CD4-positive, CD25-positive, alpha-beta regulatory T cell (primary cell): ENCODE measurements around the gene KAZN. TPM values are rescaled to one million over a fixed set of nuclear protein-coding genes. Genes with fewer than 3 reads are reported as not detected.

ENCODE experiments used
- ATAC-seq, 2 donors: fragments of 150-1000 bp; cut with Tn5 transposase; one replicate each; pipeline ENCODE4 v1.10.0; 2021; ENCODE audit warnings: low read depth in 2 of 2, moderate number of reproducible peaks in 2 of 2, moderate library complexity in 1 of 2
- DNase-seq, 3 donors: peaks; one replicate each; pipeline versions ENCODE4 v3.0.0 to v3.0.0-alpha.2; 2012 to 2022; ENCODE audit warnings: mixed read lengths in 1 of 3
- H3K27ac ChIP-seq: one replicate; pipeline ENCODE4 v1.7.0; 2013; ENCODE audit warnings: mild to moderate bottlenecking, low read length; ENCODE audit not compliant: insufficient read depth, poor library complexity, severe bottlenecking
- H3K27me3 ChIP-seq: one replicate; pipeline ENCODE4 v1.7.0; 2013; ENCODE audit warnings: low read length; ENCODE audit not compliant: control insufficient read depth, insufficient read depth
- H3K36me3 ChIP-seq: one replicate; pipeline ENCODE4 v1.7.0; 2013; ENCODE audit warnings: mild to moderate bottlenecking, low read length, moderate library complexity; ENCODE audit not compliant: control insufficient read depth, insufficient read depth
- H3K4me1 ChIP-seq: 2 replicates; pipeline ENCODE4 v1.7.0; 2013; ENCODE audit warnings: mild to moderate bottlenecking, low read length; ENCODE audit not compliant: insufficient read depth, control insufficient read depth, poor library complexity, severe bottlenecking
- H3K4me3 ChIP-seq: one replicate; pipeline ENCODE4 v1.7.0; 2013; ENCODE audit warnings: low read depth, mild to moderate bottlenecking, low read length, moderate library complexity
- H3K9me3 ChIP-seq, 2 experiments: 1 replicate in 1 of 2; 2 replicates in 1 of 2; pipeline ENCODE4 v1.7.0; 2013; ENCODE audit warnings: low read length in 2 of 2, mild to moderate bottlenecking in 1 of 2, moderate library complexity in 1 of 2; ENCODE audit not compliant: control insufficient read depth in 2 of 2
- H3K27ac Mint-ChIP-seq, 3 donors: one replicate each; pipeline ENCODE4 v1.8.0; 2020 to 2022; ENCODE audit warnings: mild to moderate bottlenecking in 3 of 3, mixed read lengths in 3 of 3, moderate library complexity in 2 of 3
- H3K27me3 Mint-ChIP-seq: one replicate; pipeline ENCODE4 v1.8.0; 2022; ENCODE audit warnings: mild to moderate bottlenecking, mixed read lengths
- H3K36me3 Mint-ChIP-seq: one replicate; pipeline ENCODE4 v1.8.0; 2020; ENCODE audit warnings: mixed read lengths
- H3K4me1 Mint-ChIP-seq, 4 donors: one replicate each; pipeline ENCODE4 v1.8.0; 2020 to 2022; ENCODE audit warnings: mixed read lengths in 4 of 4, mild to moderate bottlenecking in 1 of 4
- H3K4me3 Mint-ChIP-seq, 4 donors: one replicate each; pipeline ENCODE4 v1.8.0; 2020 to 2022; ENCODE audit warnings: mild to moderate bottlenecking in 4 of 4, mixed read lengths in 4 of 4, moderate library complexity in 3 of 4
- H3K9me3 Mint-ChIP-seq, 7 donors: one replicate each; pipeline ENCODE4 v1.8.0; 2020 to 2022; ENCODE audit warnings: mixed read lengths in 7 of 7, mild to moderate bottlenecking in 3 of 7, moderate library complexity in 2 of 7
- polyA plus RNA-seq, 4 donors: library from polyadenylated mRNA; unstranded; fragments of 300-500 nt; fragmentation: Illumina TruSeq; gene quantifications; one replicate each; pipeline ENCODE4 v1.2.3, GENCODE V29; 2021
- total RNA-seq: library from RNA; stranded (reverse); gene quantifications from one replicate; pipeline ENCODE4 v1.2.3, GENCODE V29; 2022

KAZN gene
- total and polyA plus RNA-seq, 5 donors from 2014 or later = not detected

DNA sequence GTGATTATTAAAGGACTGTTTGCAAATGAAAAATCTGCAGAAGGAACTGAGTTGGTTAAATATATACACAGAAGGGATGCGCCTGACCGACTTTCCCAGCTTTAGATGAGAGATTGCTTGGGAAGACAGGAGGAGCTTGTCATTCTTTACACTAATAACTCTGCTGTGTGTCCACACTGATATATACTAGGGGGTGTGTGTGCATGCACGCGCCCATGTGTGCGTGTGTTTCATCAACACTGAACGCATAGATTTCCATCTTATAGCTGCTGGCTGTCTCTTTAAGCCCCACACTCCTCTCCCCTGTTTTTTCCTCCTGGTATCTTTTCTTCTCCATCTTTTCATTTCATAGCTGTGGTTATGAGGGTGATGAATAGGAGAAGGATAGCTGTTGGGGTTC, 6.9 kb upstream of the KAZN start:
- Histone ChIP-seq H3K4me3 (no peak overlapping the region), H3K36me3 (no peaks in the 10 kb centered on the region), H3K27me3 (no peaks in the 10 kb centered on the region), H3K27ac (no peak overlapping the region), H3K9me3 (no peaks in the 10 kb centered on the region), H3K4me1 (no peaks in the 10 kb centered on the region)
- no peak for DNase-seq
- peaks cover 0 to 2% (median 0%) of the 10 kb centered on the region in 4 donors for H3K4me1 Mint-ChIP-seq
- no peak overlapping the region for H3K4me3 Mint-ChIP-seq
- H3K9me3 Mint-ChIP-seq = peaks cover 0 to 6% (median 0%) of the 10 kb centered on the region in 7 donors
- H3K27me3 Mint-ChIP-seq = peaks cover 14% of the 10 kb centered on the region
- no peaks in the 10 kb centered on the region for H3K36me3 Mint-ChIP-seq
- ATAC-seq = no peak
- no peak overlapping the region for H3K27ac Mint-ChIP-seq

DNA sequence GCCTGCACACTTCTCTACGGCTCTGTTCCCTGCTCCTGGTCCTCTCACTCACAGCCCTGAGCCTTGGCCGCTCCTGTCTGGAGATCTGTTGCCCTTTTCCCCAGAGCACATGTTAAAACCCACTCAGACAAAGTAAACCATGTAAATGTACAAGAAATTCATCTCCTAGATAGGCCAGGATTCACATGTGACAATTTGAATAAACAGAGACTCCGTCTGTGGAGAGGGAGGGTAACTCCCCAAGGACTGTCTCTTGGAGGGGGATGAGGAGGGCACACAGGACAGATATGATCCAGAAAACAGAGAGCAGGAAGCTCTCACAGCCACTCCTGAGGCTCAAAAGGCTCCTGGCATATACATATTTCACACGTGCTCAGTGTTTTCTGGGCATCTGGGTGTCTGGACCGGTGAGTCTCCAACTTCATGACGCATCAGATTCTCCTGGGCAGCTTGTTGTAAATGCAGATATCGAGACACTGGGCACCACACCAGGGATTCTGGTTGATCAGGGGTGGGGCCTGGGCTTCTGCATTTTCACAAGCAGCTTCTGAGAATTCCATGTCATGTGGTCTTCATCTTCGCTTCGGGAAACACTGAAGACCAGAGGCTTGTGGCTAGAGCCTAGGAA, 6.4 kb upstream of the KAZN start:
- Mint-ChIP-seq H3K36me3 (no peaks in the 10 kb centered on the region), H3K27me3 (peaks cover 19% of the 10 kb centered on the region), H3K4me1 (peaks cover 0 to 2% (median 0%) of the 10 kb centered on the region in 4 donors), H3K9me3 (peaks cover 0 to 6% (median 0%) of the 10 kb centered on the region in 7 donors), H3K27ac (no peak overlapping the region), H3K4me3 (no peak overlapping the region)
- Histone ChIP-seq H3K4me3 (no peak overlapping the region), H3K27me3 (peaks cover 1% of the 10 kb centered on the region), H3K36me3 (no peaks in the 10 kb centered on the region), H3K4me1 (no peaks in the 10 kb centered on the region), H3K9me3 (no peaks in the 10 kb centered on the region), H3K27ac (no peak overlapping the region)
- ATAC-seq (no peak), DNase-seq (no peak)

DNA sequence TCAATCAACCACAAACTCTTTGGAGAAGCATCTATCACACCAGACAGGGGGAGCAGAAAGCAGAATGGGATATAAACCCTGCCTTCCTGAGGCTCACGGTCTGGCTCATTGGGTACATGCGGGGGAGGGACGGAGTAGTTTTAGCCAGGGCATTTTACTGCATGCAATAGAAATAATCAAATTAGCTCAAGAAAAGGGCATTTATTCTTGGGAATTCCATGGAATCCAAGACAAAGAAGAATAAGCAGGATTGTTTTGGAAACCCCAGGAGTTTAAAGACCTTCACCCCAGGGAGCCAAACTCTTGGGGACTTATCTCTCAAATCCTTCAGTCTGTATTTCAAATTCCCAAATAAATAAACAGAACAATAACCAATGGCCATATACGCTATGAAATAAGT, 5.2 kb upstream of the KAZN start:
- DNase-seq = no peak
- H3K9me3 Mint-ChIP-seq = peaks cover 0 to 1% (median 0%) of the 10 kb centered on the region in 7 donors
- no peaks in the 10 kb centered on the region for H3K4me1 ChIP-seq
- no peak overlapping the region for H3K4me3 ChIP-seq
- no peaks in the 10 kb centered on the region for H3K9me3 ChIP-seq
- no peaks in the 10 kb centered on the region for H3K36me3 Mint-ChIP-seq
- H3K4me3 Mint-ChIP-seq = no peak overlapping the region
- peaks cover 2% of the 10 kb centered on the region for H3K27me3 ChIP-seq
- no peak overlapping the region for H3K27ac ChIP-seq
- no peak overlapping the region for H3K27ac Mint-ChIP-seq
- H3K36me3 ChIP-seq = no peaks in the 10 kb centered on the region
- no peak for ATAC-seq
- H3K4me1 Mint-ChIP-seq = peaks cover 0 to 2% (median 0%) of the 10 kb centered on the region in 4 donors
- H3K27me3 Mint-ChIP-seq = peaks cover 25% of the 10 kb centered on the region

DNA sequence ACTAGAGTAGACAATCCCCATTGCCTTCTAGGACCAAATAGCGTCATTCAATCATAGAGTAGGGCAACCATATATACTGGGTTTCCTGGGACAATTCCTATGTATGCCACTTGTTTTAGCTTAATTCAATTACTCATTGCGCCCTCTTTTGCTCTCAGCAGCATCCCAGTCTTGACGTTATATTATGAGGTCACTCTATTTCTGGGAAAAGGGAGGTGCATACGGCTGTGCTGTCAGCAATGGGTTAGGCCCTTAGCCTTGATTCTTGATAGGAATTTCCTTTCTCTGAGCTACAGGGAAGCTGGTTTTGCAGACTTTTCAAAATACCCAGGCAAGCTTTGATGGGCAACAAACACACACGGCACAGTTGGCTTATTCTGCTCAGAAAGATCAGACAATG, 4.4 kb upstream of the KAZN start:
- Histone ChIP-seq H3K27me3 (peaks cover 2% of the 10 kb centered on the region), H3K4me1 (no peaks in the 10 kb centered on the region), H3K4me3 (no peak overlapping the region), H3K9me3 (no peaks in the 10 kb centered on the region), H3K36me3 (no peaks in the 10 kb centered on the region), H3K27ac (no peak overlapping the region)
- no peak overlapping the region for H3K27ac Mint-ChIP-seq
- H3K4me1 Mint-ChIP-seq = peaks cover 0 to 2% (median 0%) of the 10 kb centered on the region in 4 donors
- no peaks in the 10 kb centered on the region for H3K36me3 Mint-ChIP-seq
- DNase-seq (no peak), ATAC-seq (no peak)
- peaks cover 25% of the 10 kb centered on the region for H3K27me3 Mint-ChIP-seq
- H3K9me3 Mint-ChIP-seq = peaks cover 0 to 1% (median 0%) of the 10 kb centered on the region in 7 donors
- H3K4me3 Mint-ChIP-seq = no peak overlapping the region

DNA sequence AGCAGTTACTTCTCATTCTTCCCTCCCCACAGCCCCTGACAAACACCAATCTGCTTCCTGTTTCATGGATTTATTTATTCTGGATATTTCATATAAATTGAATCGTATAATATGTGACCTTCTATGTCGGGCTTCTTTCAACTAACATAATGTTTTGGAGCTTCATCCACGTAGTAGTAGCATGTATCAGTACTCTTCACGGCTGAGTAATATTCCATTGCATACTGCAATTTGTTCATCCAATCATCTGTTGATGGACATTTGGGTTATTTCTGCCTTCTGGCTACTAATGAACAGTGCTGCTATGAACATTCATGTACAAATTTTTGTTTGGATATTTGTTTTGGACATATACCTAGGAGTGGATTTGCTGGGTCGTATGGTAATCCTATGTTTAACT, 1.9 kb upstream of the KAZN start:
- Mint-ChIP-seq H3K4me1 (peaks cover 0 to 3% (median 1%) of the 10 kb centered on the region in 4 donors), H3K9me3 (peaks cover 0 to 1% (median 0%) of the 10 kb centered on the region in 7 donors), H3K27me3 (peaks cover 45% of the 10 kb centered on the region), H3K36me3 (no peaks in the 10 kb centered on the region), H3K4me3 (no peak overlapping the region), H3K27ac (no peak overlapping the region)
- no peak for ATAC-seq
- no peak overlapping the region for H3K4me3 ChIP-seq
- H3K9me3 ChIP-seq = no peaks in the 10 kb centered on the region
- peaks cover 12% of the 10 kb centered on the region for H3K27me3 ChIP-seq
- no peak overlapping the region for H3K27ac ChIP-seq
- H3K36me3 ChIP-seq = no peaks in the 10 kb centered on the region
- H3K4me1 ChIP-seq = no peaks in the 10 kb centered on the region
- DNase-seq = no peak

DNA sequence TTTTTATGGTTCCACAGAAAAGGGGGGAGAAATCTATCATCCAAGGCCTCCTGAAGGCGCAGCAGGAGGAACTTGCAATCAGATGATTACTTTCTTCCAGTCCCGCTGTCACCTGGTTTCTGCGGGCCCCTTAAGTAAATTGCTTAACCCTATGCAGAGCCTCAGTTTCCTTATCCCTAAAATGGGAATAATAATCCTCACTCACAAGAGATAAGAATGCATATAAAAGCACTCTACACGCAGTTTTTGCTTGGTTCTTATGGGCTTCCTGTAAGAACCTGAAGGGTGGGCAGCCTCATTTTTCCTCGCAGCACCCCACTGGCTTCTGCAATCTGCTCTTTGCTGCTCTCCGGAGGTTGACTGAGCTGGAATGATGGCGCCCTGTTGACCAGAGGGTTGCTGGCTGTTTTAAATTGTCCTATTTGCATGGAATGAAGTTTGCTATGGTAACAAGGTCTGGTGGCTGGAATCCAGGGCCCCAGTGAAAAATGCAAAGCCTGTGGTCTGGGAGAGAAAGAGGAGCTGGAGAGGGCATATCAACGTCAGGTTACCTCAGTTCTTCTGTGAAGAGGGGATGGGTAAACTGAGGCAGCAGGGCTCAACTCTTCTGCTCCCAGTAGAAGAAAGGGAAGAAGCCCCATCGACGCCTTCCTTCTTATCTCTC, 1.0 kb upstream of the KAZN start:
- H3K36me3 Mint-ChIP-seq = no peaks in the 10 kb centered on the region
- H3K9me3 ChIP-seq = no peaks in the 10 kb centered on the region
- H3K27ac Mint-ChIP-seq = no peak overlapping the region
- H3K9me3 Mint-ChIP-seq = peaks cover 0 to 1% (median 0%) of the 10 kb centered on the region in 7 donors
- no peaks in the 10 kb centered on the region for H3K36me3 ChIP-seq
- no peak for ATAC-seq
- no peak overlapping the region for H3K4me3 Mint-ChIP-seq
- no peak for DNase-seq
- H3K27me3 ChIP-seq = peaks cover 12% of the 10 kb centered on the region
- no peaks in the 10 kb centered on the region for H3K4me1 ChIP-seq
- no peak overlapping the region for H3K4me3 ChIP-seq
- peaks cover 47% of the 10 kb centered on the region for H3K27me3 Mint-ChIP-seq
- peaks cover 0 to 3% (median 0%) of the 10 kb centered on the region in 4 donors for H3K4me1 Mint-ChIP-seq
- H3K27ac ChIP-seq = no peak overlapping the region

DNA sequence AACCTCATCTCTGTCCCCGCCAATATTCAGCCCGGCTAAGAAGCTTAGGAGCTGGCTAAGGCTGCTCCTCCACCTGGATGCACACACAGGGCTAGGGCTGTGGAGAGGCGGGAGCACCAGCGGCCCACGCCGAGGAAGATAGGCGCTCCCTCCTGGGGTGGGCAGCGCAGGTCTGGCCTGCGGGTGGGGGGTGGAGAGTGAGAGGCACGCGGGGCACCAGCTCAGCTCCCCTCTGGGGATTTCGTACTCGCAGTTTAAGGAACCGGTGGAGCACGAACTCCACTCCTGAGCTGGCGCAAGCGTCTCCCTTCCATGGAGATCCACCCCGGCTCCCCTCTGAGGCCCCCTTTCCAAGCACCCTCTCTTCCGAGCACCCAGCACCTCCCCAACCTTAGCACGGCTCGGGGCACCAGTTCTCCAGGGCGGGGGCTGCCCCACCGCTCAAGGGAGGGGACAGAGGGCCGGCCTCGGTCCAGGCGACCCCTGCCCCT, 433 bp upstream of the KAZN start:
- Mint-ChIP-seq H3K4me1 (peaks cover 0 to 3% (median 0%) of the 10 kb centered on the region in 4 donors), H3K27me3 (peaks cover 47% of the 10 kb centered on the region), H3K9me3 (peaks cover 0 to 1% (median 0%) of the 10 kb centered on the region in 7 donors), H3K4me3 (no peak overlapping the region), H3K36me3 (no peaks in the 10 kb centered on the region), H3K27ac (no peak overlapping the region)
- DNase-seq = no peak
- ATAC-seq = peak in 1 of 2 donors; percentile 12
- H3K4me3 ChIP-seq = no peak overlapping the region
- no peaks in the 10 kb centered on the region for H3K4me1 ChIP-seq
- H3K27ac ChIP-seq = no peak overlapping the region
- no peaks in the 10 kb centered on the region for H3K9me3 ChIP-seq
- H3K27me3 ChIP-seq = peaks cover 12% of the 10 kb centered on the region
- H3K36me3 ChIP-seq = no peaks in the 10 kb centered on the region
